ENCODE data around the gene SAMD4A. TPM values are rescaled to one million over a fixed set of nuclear protein-coding genes. Genes with fewer than 3 reads are reported as not detected.

SAMD4A gene
- total RNA-seq, 3 donors from 2014 or later, result 28.5 to 44.6 (median 36.2) TPM

GRCh38 chr14:54771411-54772027 lies 204.6 kb downstream of the SAMD4A start:
- H3K4me1 ChIP-seq, result peaks cover 0 to 4% of the 10 kb centered on the region in 2 donors
- H3K27ac ChIP-seq, result peak overlapping the region; percentile 84 to 90
- intact Hi-C loops (cut with DNase I; ENCODE audit: low total_unique reads), result loop anchor here (5.0 kb wide), 1 partner anchor 204 kb away; the partner anchor contains the start of gene SAMD4A
- DNase-seq (ENCODE audit: low spot score in 2 of 2), result no peak
- no peaks in the 10 kb centered on the region for H3K27me3 ChIP-seq
- H3K4me3 ChIP-seq, result no peak overlapping the region
- TF ChIP-seq POLR2A (IDR thresholded peaks at IDR 0.05), result no peak
- H3K9me3 ChIP-seq, result no peaks in the 10 kb centered on the region
- H3K36me3 ChIP-seq, result no peaks in the 10 kb centered on the region

- no peaks in the 10 kb centered on the region for H3K27me3 ChIP-seq
- peaks cover 0 to 4% of the 10 kb centered on the region in 2 donors for H3K4me1 ChIP-seq
- no peak for TF ChIP-seq CTCF (IDR thresholded peaks at IDR 0.05)
- TF ChIP-seq POLR2A (IDR thresholded peaks at IDR 0.05), result no peak
- TF ChIP-seq POLR2AphosphoS5 (IDR thresholded peaks at IDR 0.05), result no peak
- H3K4me3 ChIP-seq, result no peak overlapping the region
- H3K9me3 ChIP-seq, result no peaks in the 10 kb centered on the region
- peak overlapping the region; percentile 84 to 90 for H3K27ac ChIP-seq
- DNase-seq (ENCODE audit: low spot score in 2 of 2), result no peak
- no peaks in the 10 kb centered on the region for H3K36me3 ChIP-seq
- intact Hi-C loops (cut with DNase I; ENCODE audit: low total_unique reads), result loop anchor here (5.0 kb wide), 1 partner anchor 205 kb away; the partner anchor contains the start of gene SAMD4A
These were observed 205.5 kb downstream of the SAMD4A start for GRCh38 chr14:54772451-54772881.

DNA sequence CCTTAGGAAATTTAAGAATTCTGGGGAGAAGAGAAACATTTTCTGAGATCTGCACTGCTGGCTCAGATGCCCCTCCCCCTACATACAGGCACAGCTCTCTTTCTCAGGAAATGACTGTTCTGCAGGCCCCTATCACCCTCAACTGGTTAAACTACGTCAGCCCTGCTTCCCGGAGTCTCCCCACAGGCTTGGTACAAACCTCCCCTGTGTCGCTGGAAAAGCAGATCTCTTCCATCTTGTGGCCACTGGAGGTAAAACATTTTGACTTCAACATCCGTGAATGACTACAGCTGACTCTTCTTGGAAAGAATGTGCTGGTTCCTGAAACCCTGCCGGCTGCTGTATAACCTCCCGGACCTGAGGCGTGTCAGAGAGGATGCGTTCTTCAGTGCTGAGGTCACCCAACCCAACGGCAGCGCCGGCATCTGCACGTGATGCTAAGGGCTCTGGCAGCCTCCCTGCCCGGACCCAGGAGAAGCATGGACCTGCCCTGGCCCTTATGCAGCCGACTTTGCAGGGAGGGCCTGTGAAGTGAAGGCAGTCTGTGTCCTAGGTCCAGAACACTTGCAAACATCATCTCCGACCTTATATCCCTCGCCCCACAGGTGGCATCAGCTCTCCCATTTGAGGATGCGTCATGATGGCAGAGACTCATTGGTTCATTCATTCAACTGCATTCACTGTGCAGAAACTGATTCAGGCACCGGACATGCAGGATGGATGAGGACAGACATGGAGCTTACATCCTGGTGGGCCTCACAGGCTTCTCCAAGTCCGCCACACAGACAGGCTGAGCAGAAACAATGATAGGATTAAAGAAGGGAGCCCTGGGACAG lies 206.5 kb downstream of the SAMD4A start:
- H3K27ac ChIP-seq, result peak overlapping the region; percentile 84 to 90
- DNase-seq (ENCODE audit: low spot score in 2 of 2), result peak; percentile 80 to 87
- peak overlapping the region in 1 of 3 donors; percentile 6 for H3K4me3 ChIP-seq
- peak; percentile 69 to 92 (median 91) for TF ChIP-seq POLR2AphosphoS5 (IDR thresholded peaks at IDR 0.05)
- peak; percentile 86 to 89 (median 87) for TF ChIP-seq CTCF (IDR thresholded peaks at IDR 0.05)
- TF ChIP-seq POLR2A (IDR thresholded peaks at IDR 0.05), result no peak
- intact Hi-C loops (cut with DNase I; ENCODE audit: low total_unique reads), result loop anchor here (5.0 kb wide), 1 partner anchor 206 kb away; the partner anchor contains the start of gene SAMD4A
- no peaks in the 10 kb centered on the region for H3K27me3 ChIP-seq
- no peaks in the 10 kb centered on the region for H3K36me3 ChIP-seq
- no peaks in the 10 kb centered on the region for H3K9me3 ChIP-seq
- peaks cover 0 to 4% of the 10 kb centered on the region in 2 donors for H3K4me1 ChIP-seq

GRCh38 chr14:54774824-54775223 lies 207.9 kb downstream of the SAMD4A start:
- H3K4me3 ChIP-seq, result no peak overlapping the region
- no peak for DNase-seq (ENCODE audit: low spot score in 2 of 2)
- H3K27ac ChIP-seq, result no peak overlapping the region
- no peaks in the 10 kb centered on the region for H3K27me3 ChIP-seq
- peaks cover 0 to 4% of the 10 kb centered on the region in 2 donors for H3K4me1 ChIP-seq
- intact Hi-C loops (cut with DNase I; ENCODE audit: low total_unique reads), result loop anchor here (5.0 kb wide), 1 partner anchor 208 kb away; the partner anchor contains the start of gene SAMD4A
- TF ChIP-seq POLR2AphosphoS5 (IDR thresholded peaks at IDR 0.05), result no peak
- TF ChIP-seq CTCF (IDR thresholded peaks at IDR 0.05), result no peak
- no peak for TF ChIP-seq POLR2A (IDR thresholded peaks at IDR 0.05)
- no peaks in the 10 kb centered on the region for H3K36me3 ChIP-seq
- H3K9me3 ChIP-seq, result no peaks in the 10 kb centered on the region

- H3K27me3 ChIP-seq, result no peaks in the 10 kb centered on the region
- no peaks in the 10 kb centered on the region for H3K36me3 ChIP-seq
- no peak overlapping the region for H3K27ac ChIP-seq
- no peak overlapping the region for H3K4me3 ChIP-seq
- intact Hi-C loops (cut with DNase I; ENCODE audit: low total_unique reads), result no loop called here
- H3K4me1 ChIP-seq, result peaks cover 0 to 4% of the 10 kb centered on the region in 2 donors
- TF ChIP-seq POLR2AphosphoS5 (IDR thresholded peaks at IDR 0.05), result no peak
- TF ChIP-seq CTCF (IDR thresholded peaks at IDR 0.05), result no peak
- H3K9me3 ChIP-seq, result no peaks in the 10 kb centered on the region
- no peak for DNase-seq (ENCODE audit: low spot score in 2 of 2)
These were observed 208.7 kb downstream of the SAMD4A start for GRCh38 chr14:54775486-54776140.
